HG02943 (cell line): ENCODE results near the gene PRSS38.
A peak's percentile ranks its signal among the peaks of the same experiment; 100 is the strongest.

Experiments used
- ATAC-seq: cut with Tn5 transposase; IDR thresholded peaks from one replicate; pipeline ENCODE4 v1.9.1; 2021; ENCODE audit warnings: mild to moderate bottlenecking, low read depth, moderate library complexity; ENCODE audit not compliant: unreplicated experiment

Gene PRSS38

GRCh38 chr1:227778401-227778947 lies 37.0 kb upstream of the PRSS38 start:
- ATAC-seq = no peak

- no peak for ATAC-seq
Measured at GRCh38 chr1:227779021-227779441, 36.4 kb upstream of the PRSS38 start.

- no peak for ATAC-seq
Measured at GRCh38 chr1:227779685-227780084, 35.8 kb upstream of the PRSS38 start.

GRCh38 chr1:227780101-227781044 lies 35.1 kb upstream of the PRSS38 start:
- no peak for ATAC-seq

- ATAC-seq = no peak
Measured at GRCh38 chr1:227781314-227781930, 34.1 kb upstream of the PRSS38 start.

- no peak for ATAC-seq
Measured at GRCh38 chr1:227782226-227782625, 33.2 kb upstream of the PRSS38 start.

GRCh38 chr1:227785094-227785804 lies 30.2 kb upstream of the PRSS38 start:
- ATAC-seq = no peak

- ATAC-seq = no peak
Measured at GRCh38 chr1:227785805-227786671, 29.4 kb upstream of the PRSS38 start.

- peak; percentile 2 for ATAC-seq
Measured at GRCh38 chr1:227786673-227787512, 28.6 kb upstream of the PRSS38 start.

- peak; percentile 89 for ATAC-seq
Measured at GRCh38 chr1:227787513-227788270, 27.8 kb upstream of the PRSS38 start.

GRCh38 chr1:227788271-227789083 lies 27.0 kb upstream of the PRSS38 start:
- peak; percentile 57 for ATAC-seq

- ATAC-seq = no peak
Measured at GRCh38 chr1:227789084-227790033, 26.1 kb upstream of the PRSS38 start.

GRCh38 chr1:227790034-227790400 lies 25.5 kb upstream of the PRSS38 start:
- ATAC-seq = no peak

- no peak for ATAC-seq
Measured at GRCh38 chr1:227790868-227791267, 24.6 kb upstream of the PRSS38 start.

- no peak for ATAC-seq
Measured at GRCh38 chr1:227791425-227792143, 23.9 kb upstream of the PRSS38 start.
